ENCODE results near the gene KPNB1. TPM values are rescaled to one million over a fixed set of nuclear protein-coding genes. Genes with fewer than 3 reads are reported as not detected.

KPNB1 gene
- polyA plus RNA-seq, 1 donor from 2014 or later: 117 TPM

DNA sequence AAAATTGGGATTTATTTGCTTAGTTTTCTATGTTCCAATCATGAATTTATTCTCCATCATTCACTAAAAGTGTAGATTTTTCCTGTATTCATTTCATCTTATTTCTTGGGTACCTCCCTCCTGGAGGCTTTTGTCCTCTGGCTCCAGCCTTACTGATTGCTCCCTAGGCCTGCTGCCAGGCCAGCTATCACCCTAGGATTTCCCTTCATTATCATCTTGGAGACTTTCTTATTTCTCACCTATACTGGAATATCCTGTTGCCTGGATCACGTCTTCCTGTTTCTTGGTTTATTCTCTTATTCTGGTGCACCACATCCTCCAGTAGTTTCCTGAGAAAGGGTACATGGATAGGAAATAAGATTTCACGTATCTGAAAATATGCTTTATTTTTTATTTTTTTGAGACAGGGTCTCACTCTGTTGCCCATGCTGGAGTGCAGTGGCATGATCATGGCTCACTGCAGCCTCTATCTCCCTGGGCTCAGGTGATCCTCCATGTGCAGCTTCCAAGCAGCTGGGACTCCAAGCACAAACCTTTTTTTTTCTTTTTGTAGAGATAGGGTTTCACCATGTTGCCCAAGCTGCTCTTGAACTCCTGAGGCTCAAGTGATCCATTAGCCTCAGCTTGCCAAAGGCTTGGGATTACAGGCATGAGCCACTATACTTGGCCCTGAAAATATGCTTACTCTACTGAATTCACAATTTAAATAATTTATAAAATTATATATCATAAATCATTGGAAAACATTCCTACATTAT, 13.3 kb upstream of the KPNB1 start:
- Histone ChIP-seq H3F3A (ENCODE audit: insufficient read depth, low read length, poor library complexity, severe bottlenecking) (no peaks in the 10 kb centered on the region), H3K9me2 (ENCODE audit: insufficient read depth, low read length) (no peaks in the 10 kb centered on the region), H4K20me1 (ENCODE audit: insufficient read depth) (no peaks in the 10 kb centered on the region), H3K27me3 (ENCODE audit: insufficient read depth, low read depth, low read length) (no peaks in the 10 kb centered on the region), H3K36me3 (ENCODE audit: insufficient read depth, low read length) (no peaks in the 10 kb centered on the region), H3K9me3 (ENCODE audit: low read length) (no peaks in the 10 kb centered on the region), H3K4me2 (ENCODE audit: low read length) (no peak overlapping the region), H3K9ac (ENCODE audit: low read length) (no peak overlapping the region), H2AFZ (ENCODE audit: low read depth, low read length) (no peak overlapping the region), H3K79me2 (replicated peaks; ENCODE audit: insufficient read depth, low read length) (no peaks in the 10 kb centered on the region), H3K4me3 (ENCODE audit: low read length) (no peak overlapping the region), H3K27ac (ENCODE audit: low read length) (no peak overlapping the region)
- TF ChIP-seq, protein P1, sequence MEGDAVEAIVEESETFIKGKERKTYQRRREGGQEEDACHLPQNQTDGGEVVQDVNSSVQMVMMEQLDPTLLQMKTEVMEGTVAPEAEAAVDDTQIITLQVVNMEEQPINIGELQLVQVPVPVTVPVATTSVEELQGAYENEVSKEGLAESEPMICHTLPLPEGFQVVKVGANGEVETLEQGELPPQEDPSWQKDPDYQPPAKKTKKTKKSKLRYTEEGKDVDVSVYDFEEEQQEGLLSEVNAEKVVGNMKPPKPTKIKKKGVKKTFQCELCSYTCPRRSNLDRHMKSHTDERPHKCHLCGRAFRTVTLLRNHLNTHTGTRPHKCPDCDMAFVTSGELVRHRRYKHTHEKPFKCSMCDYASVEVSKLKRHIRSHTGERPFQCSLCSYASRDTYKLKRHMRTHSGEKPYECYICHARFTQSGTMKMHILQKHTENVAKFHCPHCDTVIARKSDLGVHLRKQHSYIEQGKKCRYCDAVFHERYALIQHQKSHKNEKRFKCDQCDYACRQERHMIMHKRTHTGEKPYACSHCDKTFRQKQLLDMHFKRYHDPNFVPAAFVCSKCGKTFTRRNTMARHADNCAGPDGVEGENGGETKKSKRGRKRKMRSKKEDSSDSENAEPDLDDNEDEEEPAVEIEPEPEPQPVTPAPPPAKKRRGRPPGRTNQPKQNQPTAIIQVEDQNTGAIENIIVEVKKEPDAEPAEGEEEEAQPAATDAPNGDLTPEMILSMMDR (IDR thresholded peaks at IDR 0.05; ENCODE audit: poor library complexity, severe bottlenecking): no peak
- TF ChIP-seq, protein P2, sequence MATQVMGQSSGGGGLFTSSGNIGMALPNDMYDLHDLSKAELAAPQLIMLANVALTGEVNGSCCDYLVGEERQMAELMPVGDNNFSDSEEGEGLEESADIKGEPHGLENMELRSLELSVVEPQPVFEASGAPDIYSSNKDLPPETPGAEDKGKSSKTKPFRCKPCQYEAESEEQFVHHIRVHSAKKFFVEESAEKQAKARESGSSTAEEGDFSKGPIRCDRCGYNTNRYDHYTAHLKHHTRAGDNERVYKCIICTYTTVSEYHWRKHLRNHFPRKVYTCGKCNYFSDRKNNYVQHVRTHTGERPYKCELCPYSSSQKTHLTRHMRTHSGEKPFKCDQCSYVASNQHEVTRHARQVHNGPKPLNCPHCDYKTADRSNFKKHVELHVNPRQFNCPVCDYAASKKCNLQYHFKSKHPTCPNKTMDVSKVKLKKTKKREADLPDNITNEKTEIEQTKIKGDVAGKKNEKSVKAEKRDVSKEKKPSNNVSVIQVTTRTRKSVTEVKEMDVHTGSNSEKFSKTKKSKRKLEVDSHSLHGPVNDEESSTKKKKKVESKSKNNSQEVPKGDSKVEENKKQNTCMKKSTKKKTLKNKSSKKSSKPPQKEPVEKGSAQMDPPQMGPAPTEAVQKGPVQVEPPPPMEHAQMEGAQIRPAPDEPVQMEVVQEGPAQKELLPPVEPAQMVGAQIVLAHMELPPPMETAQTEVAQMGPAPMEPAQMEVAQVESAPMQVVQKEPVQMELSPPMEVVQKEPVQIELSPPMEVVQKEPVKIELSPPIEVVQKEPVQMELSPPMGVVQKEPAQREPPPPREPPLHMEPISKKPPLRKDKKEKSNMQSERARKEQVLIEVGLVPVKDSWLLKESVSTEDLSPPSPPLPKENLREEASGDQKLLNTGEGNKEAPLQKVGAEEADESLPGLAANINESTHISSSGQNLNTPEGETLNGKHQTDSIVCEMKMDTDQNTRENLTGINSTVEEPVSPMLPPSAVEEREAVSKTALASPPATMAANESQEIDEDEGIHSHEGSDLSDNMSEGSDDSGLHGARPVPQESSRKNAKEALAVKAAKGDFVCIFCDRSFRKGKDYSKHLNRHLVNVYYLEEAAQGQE (IDR thresholded peaks at IDR 0.05; ENCODE audit: borderline replicate concordance): no peak
- no peak for TF ChIP-seq EZH2 (IDR thresholded peaks at IDR 0.05; ENCODE audit: borderline replicate concordance, insufficient read depth, low read length, poor library complexity, severe bottlenecking)
- no peak for TF ChIP-seq TAF1 (IDR thresholded peaks at IDR 0.05; ENCODE audit: low read depth)
- TF ChIP-seq RAD21 (conservative IDR thresholded peaks at IDR 0.05): no peak
- TF ChIP-seq SMC3 (conservative IDR thresholded peaks at IDR 0.05; ENCODE audit: poor library complexity): no peak
- TF ChIP-seq MXI1 (conservative IDR thresholded peaks at IDR 0.05; ENCODE audit: poor library complexity, severe bottlenecking): no peak
- no peak for TF ChIP-seq POLR2AphosphoS5 (IDR thresholded peaks at IDR 0.05)
- no peak for TF ChIP-seq EP300 (conservative IDR thresholded peaks at IDR 0.05; ENCODE audit: poor library complexity, severe bottlenecking)

DNA sequence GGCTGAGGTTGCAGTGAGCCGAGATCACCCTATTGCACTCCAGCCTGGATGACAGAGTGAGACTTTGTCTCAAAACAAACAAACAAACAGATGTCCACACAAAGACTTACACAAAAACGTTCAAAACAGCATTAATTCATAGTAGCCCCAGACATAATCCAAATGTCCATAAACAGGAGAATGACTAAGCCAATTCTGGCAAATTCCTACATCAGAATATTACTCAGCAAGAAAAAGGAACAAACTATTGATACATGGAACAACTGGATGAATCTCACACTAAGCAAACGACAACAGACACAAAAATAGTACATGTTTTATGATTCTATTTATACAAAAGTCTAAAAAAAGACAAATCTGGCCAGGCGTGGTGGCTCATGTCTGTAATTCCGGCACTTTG, 10.8 kb upstream of the KPNB1 start:
- Histone ChIP-seq H3F3A (ENCODE audit: insufficient read depth, low read length, poor library complexity, severe bottlenecking) (no peaks in the 10 kb centered on the region), H3K9me2 (ENCODE audit: insufficient read depth, low read length) (no peaks in the 10 kb centered on the region), H3K9ac (ENCODE audit: low read length) (no peak overlapping the region), H3K4me3 (ENCODE audit: low read length) (no peak overlapping the region), H3K9me3 (ENCODE audit: low read length) (no peaks in the 10 kb centered on the region), H4K20me1 (ENCODE audit: insufficient read depth) (no peaks in the 10 kb centered on the region), H3K27ac (ENCODE audit: low read length) (no peak overlapping the region), H3K4me2 (ENCODE audit: low read length) (no peak overlapping the region), H3K27me3 (ENCODE audit: insufficient read depth, low read depth, low read length) (no peaks in the 10 kb centered on the region), H2AFZ (ENCODE audit: low read depth, low read length) (no peak overlapping the region), H3K79me2 (replicated peaks; ENCODE audit: insufficient read depth, low read length) (no peaks in the 10 kb centered on the region), H3K36me3 (ENCODE audit: insufficient read depth, low read length) (no peaks in the 10 kb centered on the region)
- TF ChIP-seq EZH2 (IDR thresholded peaks at IDR 0.05; ENCODE audit: borderline replicate concordance, insufficient read depth, low read length, poor library complexity, severe bottlenecking) (no peak), EP300 (conservative IDR thresholded peaks at IDR 0.05; ENCODE audit: poor library complexity, severe bottlenecking) (no peak), POLR2AphosphoS5 (IDR thresholded peaks at IDR 0.05) (no peak), SMC3 (conservative IDR thresholded peaks at IDR 0.05; ENCODE audit: poor library complexity) (no peak), MXI1 (conservative IDR thresholded peaks at IDR 0.05; ENCODE audit: poor library complexity, severe bottlenecking) (no peak), TAF1 (IDR thresholded peaks at IDR 0.05; ENCODE audit: low read depth) (no peak)
